PC-9 (cell line): ENCODE results near the gene SLC6A1. TPM values are rescaled to one million over a fixed set of nuclear protein-coding genes. Genes with fewer than 3 reads are reported as not detected.

Experiments
- BruUV-seq: library from RNA; stranded (reverse); fragments of 400-500 nt; replicated peaks from 2 replicates; lab custom pipeline; 2021; lab: Mats Ljungman, UMichigan
- CTCF ChIA-PET: fragments of 300-600 bp; sonication (Branson Sonifier 250); formaldehyde crosslinking; loops from one replicate; lab custom pipeline; 2022; ENCODE audit warnings: antibody characterized with exemption; lab: Charles Lee
- POLR2A ChIA-PET: fragments of 300-600 bp; sonication (Branson Sonifier 250); formaldehyde crosslinking; loops from one replicate; lab custom pipeline; 2022; ENCODE audit warnings: antibody characterized with exemption; ENCODE audit not compliant: unreplicated experiment; lab: Charles Lee
- DNase-seq, 2 experiments: peaks; one replicate each; pipeline versions ENCODE4 v3.0.0 to v3.0.0-alpha.2; 2015 to 2022; ENCODE audit warnings: mixed read lengths in 1 of 2
- H2AFZ ChIP-seq: fragments of 200-600 bp; sonication (generic); 2 replicates; pipeline ENCODE4 v1.8.1; 2017; ENCODE audit warnings: antibody characterized with exemption
- H3F3A ChIP-seq: fragments of 200-600 bp; sonication (generic); 2 replicates; pipeline ENCODE4 v1.8.1; 2017; ENCODE audit warnings: antibody characterized with exemption, mild to moderate bottlenecking, low read depth; ENCODE audit not compliant: insufficient read depth
- H3K27ac ChIP-seq: fragments of 200-600 bp; sonication (generic); 2 replicates; pipeline ENCODE4 v1.6.1; 2016; ENCODE audit warnings: mixed run types
- H3K27me3 ChIP-seq: fragments of 200-600 bp; sonication (generic); 2 replicates; pipeline ENCODE4 v1.6.1; 2016; ENCODE audit warnings: low read depth, mixed run types; ENCODE audit not compliant: insufficient read depth
- H3K36me3 ChIP-seq: fragments of 200-600 bp; sonication (generic); 2 replicates; pipeline ENCODE4 v1.6.1; 2016; ENCODE audit warnings: low read depth, mixed run types
- H3K4me1 ChIP-seq: fragments of 200-600 bp; sonication (generic); replicated peaks from 2 replicates; pipeline ENCODE4 v1.6.1; 2016; ENCODE audit warnings: mixed run types; ENCODE audit not compliant: insufficient read depth
- H3K4me2 ChIP-seq: fragments of 200-600 bp; sonication (generic); 2 replicates; pipeline ENCODE4 v1.6.1; 2017; ENCODE audit warnings: mixed run types
- H3K4me3 ChIP-seq: fragments of 200-600 bp; sonication (generic); 2 replicates; pipeline ENCODE4 v1.6.1; 2016; ENCODE audit warnings: mixed run types
- H3K79me2 ChIP-seq: fragments of 200-600 bp; sonication (generic); 2 replicates; pipeline ENCODE4 v1.6.1; 2017; ENCODE audit warnings: low read depth, mixed run types
- H3K9me2 ChIP-seq: fragments of 200-600 bp; sonication (generic); 2 replicates; pipeline ENCODE4 v1.8.1; 2017; ENCODE audit warnings: mild to moderate bottlenecking; ENCODE audit not compliant: insufficient read depth
- H3K9me3 ChIP-seq: fragments of 200-600 bp; sonication (generic); 2 replicates; pipeline ENCODE4 v1.8.1; 2016; ENCODE audit warnings: low read depth; ENCODE audit not compliant: insufficient read depth
- H4K20me1 ChIP-seq: fragments of 200-600 bp; sonication (generic); 2 replicates; pipeline ENCODE4 v1.8.1; 2017; ENCODE audit not compliant: insufficient read depth
- CTCF ChIP-seq: fragments of 200-600 bp; sonication (generic); conservative IDR thresholded peaks from 2 replicates; pipeline ENCODE4 v1.6.1; 2017; ENCODE audit warnings: mixed run types, antibody characterized with exemption, mild to moderate bottlenecking, moderate library complexity
- EZH2 ChIP-seq: fragments of 200-600 bp; sonication (generic); IDR thresholded peaks from 2 replicates; pipeline ENCODE4 v1.8.0; 2017; ENCODE audit warnings: antibody characterized with exemption, low read depth
- intact Hi-C: fragments of 100-400 bp; cut with micrococcal nuclease; formaldehyde crosslinking; loops from one replicate; pipeline ENCODE4 v1.10.0; 2022; ENCODE audit not compliant: unreplicated experiment
- total RNA-seq: library from RNA; stranded (reverse); gene quantifications from 2 replicates; pipeline ENCODE4 v1.2.3, GENCODE V29; 2021

SLC6A1 gene
- total RNA-seq, 1 experiment from 2014 or later = not detected

DNA sequence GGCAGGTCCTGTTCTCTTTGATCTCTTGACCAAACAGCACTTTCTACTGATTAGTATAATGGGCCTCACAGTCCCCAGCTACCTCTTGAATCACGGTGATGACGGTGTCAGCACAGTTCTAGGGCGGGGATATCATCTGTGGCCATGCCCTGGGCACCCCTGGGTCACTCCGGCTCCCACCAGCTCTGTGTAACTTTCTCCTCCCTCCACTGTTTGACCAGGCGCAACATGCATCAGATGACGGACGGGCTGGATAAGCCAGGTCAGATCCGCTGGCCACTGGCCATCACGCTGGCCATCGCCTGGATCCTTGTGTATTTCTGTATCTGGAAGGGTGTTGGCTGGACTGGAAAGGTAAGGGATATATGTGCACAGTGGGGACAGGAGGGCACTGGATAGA is 29.6 kb downstream of the SLC6A1 start:
- no peaks in the 10 kb centered on the region for H3K9me2 ChIP-seq
- no peak overlapping the region for H2AFZ ChIP-seq
- H3K36me3 ChIP-seq = no peaks in the 10 kb centered on the region
- intact Hi-C loops = no loop called here
- no peak overlapping the region for H3K27ac ChIP-seq
- no peaks in the 10 kb centered on the region for H3F3A ChIP-seq
- peaks cover 100% of the 10 kb centered on the region for H3K27me3 ChIP-seq
- H3K4me3 ChIP-seq = no peak overlapping the region
- no peak overlapping the region for H3K4me2 ChIP-seq
- TF ChIP-seq CTCF = no peak
- no peak for TF ChIP-seq EZH2
- no peaks in the 10 kb centered on the region for H3K4me1 ChIP-seq
- no peaks in the 10 kb centered on the region for H3K79me2 ChIP-seq
- BruUV-seq = no TSS peak
- no peak for DNase-seq
- H3K9me3 ChIP-seq = peaks cover 11% of the 10 kb centered on the region; the same call in 1 of the 2 replicates
- CTCF ChIA-PET = no interaction called here
- POLR2A ChIA-PET = no interaction called here
- H4K20me1 ChIP-seq = no peaks in the 10 kb centered on the region; the same call in 1 of the 2 replicates

DNA sequence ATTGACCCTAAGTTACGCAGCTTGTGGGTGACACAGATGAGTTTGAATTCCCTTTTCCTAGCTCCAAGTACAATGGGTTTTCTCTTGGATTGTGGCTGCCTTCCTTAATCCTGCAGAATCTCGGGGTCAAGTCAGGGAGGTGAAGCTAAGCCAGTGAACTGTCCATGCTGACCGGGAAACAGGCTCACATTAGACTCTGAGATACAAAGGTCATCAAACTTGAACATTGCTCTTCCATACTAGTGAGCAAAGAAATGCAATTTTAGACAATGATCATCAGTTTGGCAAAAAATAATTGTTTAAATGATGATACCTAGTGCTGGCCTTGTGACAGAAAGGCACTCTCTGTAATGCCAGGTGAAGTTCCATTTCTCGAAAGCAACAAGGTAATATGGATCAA is 31.6 kb downstream of the SLC6A1 start:
- no peak overlapping the region for H3K4me2 ChIP-seq
- TF ChIP-seq EZH2 (no peak), CTCF (no peak)
- H3K9me2 ChIP-seq = no peaks in the 10 kb centered on the region
- H2AFZ ChIP-seq = no peak overlapping the region
- CTCF ChIA-PET = no interaction called here
- no peaks in the 10 kb centered on the region for H3K79me2 ChIP-seq
- POLR2A ChIA-PET = no interaction called here
- no peak overlapping the region for H3K27ac ChIP-seq
- H3K36me3 ChIP-seq = no peaks in the 10 kb centered on the region
- no peaks in the 10 kb centered on the region for H3F3A ChIP-seq
- no TSS peak for BruUV-seq
- no peak for DNase-seq
- intact Hi-C loops = no loop called here
- H4K20me1 ChIP-seq = no peaks in the 10 kb centered on the region
- peaks cover 100% of the 10 kb centered on the region for H3K27me3 ChIP-seq
- peaks cover 11% of the 10 kb centered on the region; the same call in 1 of the 2 replicates for H3K9me3 ChIP-seq
- H3K4me1 ChIP-seq = no peaks in the 10 kb centered on the region
- no peak overlapping the region for H3K4me3 ChIP-seq

GRCh38 chr3:11029948-11030347 is 37.4 kb downstream of the SLC6A1 start:
- Histone ChIP-seq H3K9me3 (peaks cover 11% of the 10 kb centered on the region; the same call in 1 of the 2 replicates), H2AFZ (no peak overlapping the region), H3F3A (no peaks in the 10 kb centered on the region), H4K20me1 (no peaks in the 10 kb centered on the region), H3K4me2 (no peak overlapping the region), H3K4me1 (no peaks in the 10 kb centered on the region), H3K4me3 (no peak overlapping the region), H3K27ac (no peak overlapping the region), H3K27me3 (peaks cover 94% of the 10 kb centered on the region), H3K9me2 (no peaks in the 10 kb centered on the region), H3K36me3 (no peaks in the 10 kb centered on the region), H3K79me2 (no peaks in the 10 kb centered on the region)
- TF ChIP-seq CTCF = no peak
- no peak for TF ChIP-seq EZH2
- BruUV-seq = no TSS peak
- POLR2A ChIA-PET = no interaction called here
- intact Hi-C loops = no loop called here
- CTCF ChIA-PET = no interaction called here
- DNase-seq = no peak
